HG02798 (cell line): ENCODE measurements around the gene CENPX.
A peak's percentile ranks its signal among the peaks of the same experiment; 100 is the strongest.

Experiments
- ATAC-seq: cut with Tn5 transposase; IDR thresholded peaks from one replicate; pipeline ENCODE4 v1.9.1; 2021; ENCODE audit warnings: mild to moderate bottlenecking; ENCODE audit not compliant: unreplicated experiment, poor library complexity

Gene CENPX

GRCh38 chr17:82028246-82028645 lies 5.6 kb upstream of the CENPX start:
- no peak for ATAC-seq

- no peak for ATAC-seq
Measured at GRCh38 chr17:82025401-82026107, 2.9 kb upstream of the CENPX start.

GRCh38 chr17:82024859-82025258 lies 2.2 kb upstream of the CENPX start:
- no peak for ATAC-seq

GRCh38 chr17:82023447-82024241 lies 966 bp upstream of the CENPX start:
- ATAC-seq: no peak

GRCh38 chr17:82022981-82023446 lies 336 bp upstream of the CENPX start, which contains the start of gene LRRC45:
LRRC45 (plus strand) TSS chr17:82023305; CDS start chr17:82023644, 339 bp downstream.
- ATAC-seq: peak; percentile 90

GRCh38 chr17:82021900-82022309 lies 773 bp downstream of the CENPX start:
- no peak for ATAC-seq

- no peak for ATAC-seq
Measured at GRCh38 chr17:82021107-82021899, 1.4 kb downstream of the CENPX start.

- no peak for ATAC-seq
Measured at GRCh38 chr17:82020572-82021106, 2.0 kb downstream of the CENPX start.

GRCh38 chr17:82019690-82020571 lies 2.7 kb downstream of the CENPX start:
- no peak for ATAC-seq

GRCh38 chr17:82018989-82019689 lies 3.5 kb downstream of the CENPX start:
- ATAC-seq: no peak

- no peak for ATAC-seq
Measured at GRCh38 chr17:82018152-82018988, 4.3 kb downstream of the CENPX start.

GRCh38 chr17:82017612-82018151 lies 5.0 kb downstream of the CENPX start:
- no peak for ATAC-seq

- ATAC-seq: no peak
Measured at GRCh38 chr17:82016875-82017459, 5.7 kb downstream of the CENPX start.

GRCh38 chr17:82016061-82016874 lies 6.4 kb downstream of the CENPX start:
- no peak for ATAC-seq

- no peak for ATAC-seq
Measured at GRCh38 chr17:82015311-82015971, 7.2 kb downstream of the CENPX start.

- ATAC-seq: no peak
Measured at GRCh38 chr17:82014971-82015310, 7.7 kb downstream of the CENPX start.
